Mucosa of descending colon (tissue), 3 donors: ENCODE results near the gene SLC37A1. TPM values are rescaled to one million over a fixed set of nuclear protein-coding genes. Genes with fewer than 3 reads are reported as not detected.
A peak's percentile ranks its signal among the peaks of the same experiment; 100 is the strongest.

Experiments
- ATAC-seq: fragments of 200-7000 bp; cut with Tn5 transposase; one replicate; pipeline ENCODE4 v1.9.1; 2020; ENCODE audit warnings: mild to moderate bottlenecking, moderate library complexity
- DNase-seq, 3 donors: peaks; one replicate each; pipeline ENCODE4 v3.0.0-alpha.2; 2020
- H3K36me3 ChIP-seq: fragments of 200-600 bp; one replicate; pipeline ENCODE4 v1.8.0; 2021; ENCODE audit warnings: low read depth, mild to moderate bottlenecking
- H3K4me1 ChIP-seq: fragments of 200-600 bp; one replicate; pipeline ENCODE4 v1.8.0; 2021; ENCODE audit warnings: low read depth, mild to moderate bottlenecking
- H3K4me3 ChIP-seq: fragments of 200-600 bp; one replicate; pipeline ENCODE4 v1.8.0; 2021; ENCODE audit warnings: mild to moderate bottlenecking
- H3K9me3 ChIP-seq: fragments of 200-600 bp; one replicate; pipeline ENCODE4 v1.8.0; 2021; ENCODE audit warnings: mild to moderate bottlenecking
- intact Hi-C, 2 donors: fragments of 100-400 bp; cut with DNase I in 1 of 2; cut with micrococcal nuclease in 1 of 2; formaldehyde crosslinking; loops; one replicate each; pipeline versions ENCODE4 v1.11.0 to v1.11.1; 2022; cut with DNase I, micrococcal nuclease
- total RNA-seq, 3 donors: library from RNA; stranded (reverse); fragmentation: NEBNext Ultra II Directional in 2 of 3; extraction: Animal tissue kit (Norgen Biotek cat#: 25700) in 2 of 3; gene quantifications; one replicate each; pipeline versions ENCODE4 v1.2.1 to v1.2.4, GENCODE V29; 2021 to 2023
- TF ChIP-seq, protein P1 (sequence below): fragments of 200-600 bp; IDR thresholded peaks from one replicate; pipeline ENCODE4 v1.8.0; 2022; ENCODE audit warnings: antibody characterized with exemption, mild to moderate bottlenecking
- donor health status: DM: no; HTN: no; CAD: no; lungs with moderate emphysema.
- donor health status: DM: no; HTN: no; CAD: no.
- donor health status: DM: no; HTN: yes; CAD: no.

Gene SLC37A1
- total RNA-seq, 3 donors from 2014 or later: 52.3 to 179 (median 92.3) TPM

DNA sequence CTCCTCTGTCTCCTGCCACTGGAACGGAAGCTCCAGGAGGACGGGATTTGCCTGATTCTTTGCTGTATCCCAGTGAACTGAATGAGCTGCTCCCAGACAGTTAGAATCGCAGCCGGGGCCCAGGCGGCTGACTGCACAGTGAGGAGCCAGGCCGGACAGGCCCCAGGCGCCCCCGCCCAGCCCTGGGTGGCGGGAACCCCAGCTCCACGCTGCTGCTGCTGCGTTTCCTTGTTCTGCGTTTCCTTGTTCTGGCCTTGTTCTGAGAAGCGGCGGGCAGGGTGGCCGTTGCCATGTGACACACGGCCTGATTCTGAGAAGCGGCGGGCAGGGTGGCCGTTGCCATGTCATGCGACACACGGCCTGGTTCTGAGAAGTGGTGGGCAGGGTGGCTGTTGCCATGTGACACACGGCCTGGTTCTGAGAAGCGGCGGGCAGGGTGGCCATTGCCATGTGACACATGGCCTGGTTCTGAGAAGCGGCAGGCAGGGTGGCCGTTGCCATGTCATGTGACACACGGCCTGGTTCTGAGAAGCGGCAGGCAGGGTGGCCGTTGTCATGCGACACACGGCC lies 56.2 kb downstream of the SLC37A1 start:
- H3K36me3 ChIP-seq: no peaks in the 10 kb centered on the region
- H3K9me3 ChIP-seq: no peaks in the 10 kb centered on the region
- H3K4me3 ChIP-seq: no peak overlapping the region
- TF ChIP-seq, protein P1, sequence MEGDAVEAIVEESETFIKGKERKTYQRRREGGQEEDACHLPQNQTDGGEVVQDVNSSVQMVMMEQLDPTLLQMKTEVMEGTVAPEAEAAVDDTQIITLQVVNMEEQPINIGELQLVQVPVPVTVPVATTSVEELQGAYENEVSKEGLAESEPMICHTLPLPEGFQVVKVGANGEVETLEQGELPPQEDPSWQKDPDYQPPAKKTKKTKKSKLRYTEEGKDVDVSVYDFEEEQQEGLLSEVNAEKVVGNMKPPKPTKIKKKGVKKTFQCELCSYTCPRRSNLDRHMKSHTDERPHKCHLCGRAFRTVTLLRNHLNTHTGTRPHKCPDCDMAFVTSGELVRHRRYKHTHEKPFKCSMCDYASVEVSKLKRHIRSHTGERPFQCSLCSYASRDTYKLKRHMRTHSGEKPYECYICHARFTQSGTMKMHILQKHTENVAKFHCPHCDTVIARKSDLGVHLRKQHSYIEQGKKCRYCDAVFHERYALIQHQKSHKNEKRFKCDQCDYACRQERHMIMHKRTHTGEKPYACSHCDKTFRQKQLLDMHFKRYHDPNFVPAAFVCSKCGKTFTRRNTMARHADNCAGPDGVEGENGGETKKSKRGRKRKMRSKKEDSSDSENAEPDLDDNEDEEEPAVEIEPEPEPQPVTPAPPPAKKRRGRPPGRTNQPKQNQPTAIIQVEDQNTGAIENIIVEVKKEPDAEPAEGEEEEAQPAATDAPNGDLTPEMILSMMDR: no peak
- intact Hi-C loops: no loop called here
- no peaks in the 10 kb centered on the region for H3K4me1 ChIP-seq
- no peak for ATAC-seq
- peak in 1 of 3 donors; percentile 14 for DNase-seq

DNA sequence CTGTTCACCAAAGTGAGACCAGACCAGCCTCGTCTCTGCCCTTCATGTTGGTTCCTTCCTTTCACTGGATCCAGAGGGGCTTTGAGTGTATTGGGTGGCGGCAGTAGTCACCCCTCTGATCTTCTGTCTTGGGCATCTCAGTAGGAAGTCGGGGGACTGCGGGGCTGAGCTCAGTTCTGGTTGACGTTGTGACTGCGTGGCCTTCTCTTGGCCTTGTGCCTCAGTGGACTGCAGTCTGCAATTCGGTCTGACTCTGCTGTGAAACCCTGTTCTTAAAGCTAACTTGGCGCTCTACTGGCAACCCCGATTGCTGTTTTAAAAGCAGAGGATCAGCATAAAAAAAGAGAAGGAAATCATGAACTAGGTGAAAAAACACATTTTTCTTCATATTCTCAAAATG lies 56.7 kb downstream of the SLC37A1 start:
- TF ChIP-seq, protein P1: no peak
- DNase-seq (peak in 1 of 3 donors; percentile 7), ATAC-seq (no peak)
- intact Hi-C loops: no loop called here
- Histone ChIP-seq H3K36me3 (no peaks in the 10 kb centered on the region), H3K4me3 (no peak overlapping the region), H3K4me1 (no peaks in the 10 kb centered on the region), H3K9me3 (no peaks in the 10 kb centered on the region)

DNA sequence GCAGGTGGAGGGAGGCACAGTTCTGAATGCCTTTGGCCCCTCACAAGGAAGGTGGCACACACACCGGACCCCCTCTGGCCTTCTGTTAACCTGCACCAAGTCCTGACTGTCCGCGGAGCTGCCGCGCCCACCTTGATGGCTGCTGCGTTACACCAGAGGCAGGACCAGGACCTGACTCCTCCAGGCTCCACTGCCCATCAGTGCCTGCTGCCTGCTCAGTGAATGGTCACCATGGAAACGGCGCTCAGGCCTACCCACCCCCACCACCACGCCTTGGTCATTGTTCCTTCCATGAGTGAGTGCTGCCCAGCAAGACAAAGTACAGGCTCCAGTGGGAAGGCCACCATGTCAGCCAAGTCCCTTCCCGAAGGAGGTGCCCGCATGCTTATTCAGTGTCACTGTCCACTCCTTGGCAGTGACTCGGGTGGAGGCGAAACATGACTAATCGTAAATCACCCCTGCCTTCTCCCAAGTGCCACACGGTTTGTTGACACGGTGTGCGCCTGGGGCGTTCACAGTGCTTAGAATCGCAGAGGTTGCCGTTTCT lies 57.3 kb downstream of the SLC37A1 start:
- intact Hi-C loops: no loop called here
- ATAC-seq (peak; percentile 53), DNase-seq (peak in 1 of 3 donors; percentile 23)
- Histone ChIP-seq H3K4me3 (no peak overlapping the region), H3K4me1 (no peaks in the 10 kb centered on the region), H3K36me3 (no peaks in the 10 kb centered on the region), H3K9me3 (no peaks in the 10 kb centered on the region)
- TF ChIP-seq, protein P1: no peak

DNA sequence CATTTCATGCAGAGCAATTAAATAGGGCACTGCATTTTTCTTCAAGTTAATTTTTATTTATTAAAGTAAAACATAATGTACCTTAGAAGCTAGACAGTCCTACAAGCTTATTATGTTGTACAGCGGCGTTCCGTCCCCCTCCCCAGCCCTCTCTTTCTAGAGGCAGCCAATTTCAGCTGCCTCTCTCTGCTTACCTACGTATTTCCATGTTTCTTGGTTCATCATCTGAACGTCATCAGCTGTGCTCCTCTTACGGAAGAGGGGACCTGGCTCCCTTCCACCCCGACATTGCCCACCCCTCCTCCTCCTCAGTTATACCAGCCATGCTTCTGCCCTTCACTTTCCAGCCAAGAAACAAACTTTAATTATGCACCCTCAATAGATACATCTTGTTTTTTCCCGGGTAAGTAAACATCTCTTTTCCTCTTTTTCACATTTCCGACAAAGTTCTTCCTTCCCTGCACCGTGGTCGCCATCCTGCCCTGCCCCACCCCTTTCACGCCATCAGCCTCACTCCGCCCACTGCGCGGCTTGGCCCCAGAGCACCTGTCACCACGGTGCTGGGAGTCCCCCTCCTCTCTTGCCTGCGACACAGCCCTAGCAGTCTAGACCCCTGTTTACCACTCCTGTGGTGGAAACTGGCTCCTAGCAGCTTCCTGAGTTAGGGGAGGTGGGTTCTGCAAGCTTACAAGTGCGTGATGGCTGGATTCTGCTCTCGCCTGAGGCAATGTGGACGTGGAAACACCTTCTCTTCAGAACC lies 57.9 kb downstream of the SLC37A1 start:
- TF ChIP-seq, protein P1: no peak
- H3K9me3 ChIP-seq: no peaks in the 10 kb centered on the region
- DNase-seq (peak in 1 of 3 donors; percentile 14), ATAC-seq (no peak)
- H3K4me1 ChIP-seq: no peaks in the 10 kb centered on the region
- H3K4me3 ChIP-seq: no peak overlapping the region
- intact Hi-C loops: no loop called here
- H3K36me3 ChIP-seq: no peaks in the 10 kb centered on the region

DNA sequence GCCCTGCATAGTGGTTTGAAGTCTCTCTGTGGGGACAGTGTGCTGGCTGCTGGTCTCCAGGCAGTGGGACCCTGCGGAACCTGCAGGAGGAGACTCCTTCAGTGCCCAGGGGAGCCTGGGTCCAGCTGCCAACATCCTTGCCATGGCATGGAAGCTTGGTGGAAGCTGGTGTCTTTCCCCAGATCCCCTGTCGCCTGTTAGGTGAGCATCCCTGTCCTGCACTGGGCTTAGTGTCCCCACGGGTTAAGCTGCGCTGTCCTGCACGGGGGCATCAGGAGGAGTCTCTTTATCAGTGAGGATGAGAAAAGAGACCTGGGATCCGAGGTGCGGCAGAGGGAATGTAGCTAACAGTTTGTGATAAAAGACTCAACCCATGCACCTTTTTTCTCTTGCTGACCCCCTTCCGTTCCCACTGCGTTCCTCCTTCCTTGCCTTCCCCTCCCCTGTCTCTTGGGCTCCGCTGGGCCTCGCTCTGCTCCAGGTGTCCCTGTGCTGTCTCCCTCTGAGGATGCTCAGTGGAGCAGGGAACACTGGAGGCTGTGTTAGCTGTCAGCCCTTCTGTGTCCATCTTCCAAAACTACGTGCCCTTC lies 59.3 kb downstream of the SLC37A1 start:
- TF ChIP-seq, protein P1: no peak
- no peak overlapping the region for H3K4me3 ChIP-seq
- DNase-seq (peak in 1 of 3 donors; percentile 10), ATAC-seq (no peak)
- peaks cover 4% of the 10 kb centered on the region for H3K9me3 ChIP-seq
- no peaks in the 10 kb centered on the region for H3K4me1 ChIP-seq
- no peaks in the 10 kb centered on the region for H3K36me3 ChIP-seq
- intact Hi-C loops: no loop called here
